NCI-H1048 (cell line): Measurements from ENCODE around the gene PRKCH.

Experiments used
- DNase-seq: peaks from one replicate; lab custom pipeline; 2025; lab: John Stamatoyannopoulos, UW

The PRKCH gene

DNA sequence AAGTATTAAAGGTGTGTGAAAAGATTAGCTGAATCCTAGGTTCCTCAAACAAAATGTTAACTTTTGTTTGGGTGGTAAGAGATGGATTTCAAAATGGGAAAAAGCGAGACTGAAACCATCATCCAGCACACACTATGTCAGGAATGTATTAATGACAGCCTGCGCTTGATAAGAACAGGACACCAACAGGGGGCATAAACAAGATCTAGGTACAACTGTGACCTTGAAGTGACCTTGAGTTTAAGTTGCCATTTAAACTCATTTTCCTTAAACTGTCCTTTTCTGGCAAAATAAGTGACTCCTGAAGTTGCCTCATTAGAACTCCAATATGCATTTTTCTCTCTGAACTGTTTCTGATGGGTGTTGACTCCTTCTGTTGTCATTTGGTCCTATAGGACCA lies 17.1 kb downstream of the PRKCH start:
- DNase-seq: no peak

DNA sequence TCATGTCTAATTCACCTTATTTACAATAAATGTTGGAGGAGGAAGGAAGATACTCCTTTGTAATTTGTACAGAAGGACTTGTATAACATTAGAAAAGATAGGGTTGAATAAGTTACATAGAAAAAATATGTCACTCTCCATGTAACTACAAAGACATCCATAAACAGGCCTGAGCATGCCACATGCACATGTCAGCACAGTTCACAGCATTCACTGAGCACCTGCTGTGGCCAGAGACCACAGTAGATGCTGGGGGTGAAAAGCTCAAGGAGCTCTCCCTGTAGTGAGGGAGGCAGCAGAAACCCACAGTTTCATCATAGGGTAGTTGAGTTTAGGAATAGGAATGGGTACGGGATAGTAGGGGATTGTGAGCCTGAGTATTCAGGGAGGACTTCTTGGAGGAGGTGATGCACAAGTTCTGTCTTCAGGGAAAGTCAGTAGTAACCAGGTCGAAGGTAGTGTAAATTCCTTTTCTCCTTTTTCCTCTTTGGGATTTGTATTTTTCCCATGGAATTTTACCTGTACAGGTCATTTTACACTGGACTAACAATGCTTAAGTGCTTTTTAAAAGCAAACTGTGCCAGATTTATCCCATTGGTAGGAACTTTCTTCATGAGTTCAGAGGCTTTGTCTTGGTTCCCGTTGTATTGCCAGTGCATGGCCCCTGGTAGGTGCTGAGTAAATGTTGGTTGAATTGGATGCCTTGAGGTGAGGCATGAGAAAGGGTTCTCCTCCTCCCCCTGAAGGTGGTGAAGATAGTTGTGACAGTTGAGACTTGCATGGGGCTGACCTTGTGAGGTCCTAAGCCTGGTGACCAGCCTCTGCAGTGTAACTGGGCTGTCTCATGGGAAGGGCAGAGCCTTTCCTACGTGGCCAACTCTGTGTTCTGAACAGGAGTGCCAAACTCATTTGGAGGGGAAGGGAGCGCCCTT lies 20.2 kb downstream of the PRKCH start:
- no peak for DNase-seq

DNA sequence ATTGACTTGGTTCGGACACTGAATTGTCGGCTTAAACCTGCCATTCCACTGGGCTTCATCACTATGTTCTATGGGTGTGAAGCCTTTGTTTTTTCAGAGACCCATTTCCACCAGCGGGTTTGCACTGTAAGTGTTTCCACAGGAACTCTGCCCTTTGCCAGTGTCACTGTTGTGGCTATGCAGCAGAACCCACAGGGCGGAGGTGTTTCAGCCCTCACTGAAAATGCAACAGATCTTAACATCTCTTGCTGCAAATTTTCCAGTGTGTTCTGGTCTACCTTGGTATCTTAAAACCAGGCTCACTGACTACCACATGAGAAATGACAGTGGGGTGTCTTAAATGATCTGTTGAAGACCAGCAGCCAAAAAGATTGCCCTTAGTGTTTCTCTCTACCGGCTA lies 21.1 kb downstream of the PRKCH start:
- DNase-seq: no peak

DNA sequence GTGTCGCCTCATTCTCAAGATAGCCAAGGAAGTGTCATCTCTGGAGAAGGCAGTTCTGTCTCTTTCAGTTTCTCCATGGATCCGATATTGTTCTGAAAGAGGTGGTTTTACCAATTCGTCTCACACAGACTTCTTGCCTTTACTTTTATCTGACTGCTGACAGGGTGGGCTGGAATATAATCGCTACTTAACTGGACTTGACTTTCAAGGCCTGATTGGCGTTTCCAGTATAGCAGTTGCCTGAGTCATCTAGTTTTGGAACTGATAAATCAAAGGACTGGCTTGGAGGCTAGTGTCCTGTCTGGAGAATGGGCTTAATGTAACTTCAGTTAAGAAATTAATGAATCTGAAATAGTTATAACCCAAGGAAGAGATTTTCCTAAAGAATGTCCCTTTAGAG lies 21.6 kb downstream of the PRKCH start:
- no peak for DNase-seq

DNA sequence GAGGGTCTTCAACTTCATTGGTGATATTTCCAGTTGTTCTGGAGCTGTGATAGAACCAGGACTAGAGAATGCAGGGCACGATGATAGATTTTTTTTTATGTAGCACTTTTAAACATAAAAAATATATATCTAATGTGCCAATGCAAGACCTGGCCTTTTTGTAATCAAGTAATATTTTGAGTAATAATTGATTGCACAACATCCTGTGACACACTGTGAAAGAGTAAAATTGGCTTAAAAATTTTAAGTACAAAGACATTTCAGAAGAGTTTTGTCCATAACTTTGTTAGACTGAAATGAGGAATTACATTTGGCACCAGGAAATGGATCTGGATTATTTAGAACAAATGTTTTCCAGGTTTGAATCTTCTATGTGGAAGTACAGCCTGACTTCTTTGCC lies 22.1 kb downstream of the PRKCH start:
- DNase-seq: no peak

DNA sequence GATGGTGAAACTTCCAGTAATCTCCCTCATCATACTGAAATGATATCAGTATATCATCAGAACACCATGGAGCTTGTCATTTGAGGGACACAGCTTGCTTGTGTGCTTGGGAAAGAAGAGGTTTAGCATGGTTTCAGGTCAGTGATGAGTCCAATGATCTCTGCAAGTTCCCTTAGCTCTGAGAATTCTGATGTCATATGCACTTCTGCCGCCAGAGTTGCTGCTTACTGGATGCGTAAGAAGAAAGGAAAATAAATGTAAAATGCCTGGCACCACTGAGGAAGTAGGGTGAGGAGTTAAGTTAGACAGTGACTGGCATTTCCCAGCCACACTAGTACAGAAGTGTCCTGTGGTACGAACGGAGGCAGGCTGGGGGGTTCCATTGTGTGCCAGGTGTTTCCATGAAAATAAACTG lies 22.6 kb downstream of the PRKCH start:
- no peak for DNase-seq

DNA sequence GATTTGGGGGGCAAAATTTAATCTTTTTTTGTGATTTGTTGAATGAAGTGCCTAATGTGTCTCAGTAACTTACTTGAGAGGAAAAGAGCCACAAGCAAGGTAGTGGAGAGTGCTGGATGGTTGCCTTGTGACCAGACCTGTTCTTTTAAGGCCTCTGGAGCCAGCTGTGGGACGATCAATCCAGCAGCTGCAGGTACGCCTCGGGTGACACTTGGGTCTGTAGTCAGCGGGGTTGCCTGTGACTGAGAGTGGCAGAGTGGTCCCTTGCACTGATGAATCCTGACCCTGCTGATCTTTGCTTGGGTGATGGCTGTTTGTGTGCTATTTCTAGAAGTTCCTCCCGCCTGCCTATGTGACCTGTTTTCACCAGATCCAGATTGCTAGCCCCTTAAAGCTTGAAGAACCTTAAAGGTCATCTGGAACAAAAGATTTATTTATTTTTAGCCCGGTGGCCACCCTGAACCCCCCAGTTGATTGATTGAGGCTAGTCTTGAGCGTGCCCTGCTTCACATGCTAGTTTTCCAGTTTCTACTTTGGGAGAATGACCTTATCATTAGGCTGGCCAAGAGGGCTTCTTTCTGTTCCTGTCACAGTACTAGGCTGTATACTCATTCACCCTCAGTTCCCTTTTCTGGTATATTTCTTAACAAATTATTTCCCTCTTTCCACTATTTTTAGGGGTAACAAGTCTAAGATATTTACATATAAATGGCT lies 23.2 kb downstream of the PRKCH start:
- DNase-seq: no peak

DNA sequence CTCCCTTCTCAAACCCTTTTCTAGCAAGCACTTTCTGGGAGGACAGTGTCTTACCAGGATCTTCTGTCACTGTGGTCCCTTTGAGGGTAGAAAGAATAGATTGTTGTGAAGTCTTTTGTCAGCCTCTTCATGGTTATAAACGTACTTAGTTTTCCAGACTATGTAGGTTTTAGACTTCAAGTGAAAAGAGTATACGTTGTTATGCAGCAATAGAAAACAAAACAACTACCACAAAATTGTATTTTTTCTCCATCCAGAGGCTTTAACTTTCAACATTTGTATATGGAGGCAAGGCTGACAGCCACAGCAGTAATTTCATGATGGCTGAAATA lies 23.7 kb downstream of the PRKCH start:
- DNase-seq: no peak

DNA sequence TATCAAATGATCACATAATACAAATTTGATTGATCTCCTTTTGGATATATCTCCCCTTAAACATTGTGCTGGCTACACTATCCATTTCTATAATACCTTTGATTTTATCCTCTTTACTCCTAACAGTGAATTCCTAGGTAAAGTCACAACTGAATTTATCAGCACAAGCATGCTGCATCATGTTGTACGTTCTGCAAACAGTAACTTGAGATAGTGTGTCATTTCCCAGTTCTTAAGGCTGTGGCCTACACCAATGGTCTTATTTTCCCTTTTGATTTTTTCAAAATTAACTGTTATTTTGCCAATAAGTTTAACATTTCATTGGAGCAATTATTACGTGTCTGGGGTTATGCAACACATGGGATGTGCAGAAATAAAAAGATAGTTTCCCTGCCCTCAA lies 24.8 kb downstream of the PRKCH start:
- no peak for DNase-seq

DNA sequence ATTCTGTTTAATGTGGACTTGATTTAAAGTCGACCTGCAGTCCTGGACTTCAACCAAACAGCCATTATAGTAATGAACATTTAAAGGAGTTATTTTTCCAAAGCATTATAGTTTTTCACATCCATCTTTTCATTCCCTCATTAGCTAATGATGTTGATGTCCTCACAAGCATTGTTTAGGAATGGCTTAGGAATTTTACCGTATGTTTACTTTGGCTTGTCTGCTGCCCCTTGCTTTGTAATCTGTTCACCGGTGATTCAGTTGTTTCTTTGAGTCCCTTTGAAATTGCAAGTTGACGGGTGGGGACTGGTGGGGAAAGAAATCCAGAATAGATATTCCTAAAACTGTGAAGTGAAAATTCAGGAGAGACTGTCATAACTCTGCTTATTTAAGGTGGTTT lies 25.4 kb downstream of the PRKCH start:
- no peak for DNase-seq

DNA sequence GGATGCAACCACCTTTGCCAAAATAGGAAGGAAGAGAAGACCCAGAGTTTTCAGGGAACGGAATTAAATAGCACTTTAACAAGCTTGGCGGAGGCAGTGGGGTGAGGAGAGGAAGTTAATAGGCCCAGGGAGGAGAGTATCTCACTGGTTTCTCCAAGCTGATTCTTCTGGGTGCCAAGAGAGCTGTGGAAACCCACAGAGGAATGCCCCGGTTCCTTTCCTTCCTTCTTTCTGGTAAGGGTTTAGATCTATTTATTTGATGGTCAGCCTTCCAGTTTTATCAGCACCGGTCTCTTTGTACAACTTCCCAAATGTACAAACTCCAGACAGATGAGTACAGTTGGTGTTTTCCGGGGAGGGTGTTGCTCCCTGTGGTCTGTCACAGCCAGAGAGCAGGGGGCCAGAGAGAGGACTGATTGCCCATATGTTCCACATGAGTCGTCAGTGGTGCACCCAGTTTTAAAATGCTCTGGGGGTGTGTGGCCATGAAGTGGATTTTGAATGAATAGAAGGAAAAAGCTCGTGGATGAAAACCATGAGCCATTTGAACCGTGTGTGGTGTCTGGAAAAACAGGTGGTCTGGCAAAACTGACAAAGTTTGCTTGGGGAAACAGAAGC lies 26.6 kb downstream of the PRKCH start:
- no peak for DNase-seq

DNA sequence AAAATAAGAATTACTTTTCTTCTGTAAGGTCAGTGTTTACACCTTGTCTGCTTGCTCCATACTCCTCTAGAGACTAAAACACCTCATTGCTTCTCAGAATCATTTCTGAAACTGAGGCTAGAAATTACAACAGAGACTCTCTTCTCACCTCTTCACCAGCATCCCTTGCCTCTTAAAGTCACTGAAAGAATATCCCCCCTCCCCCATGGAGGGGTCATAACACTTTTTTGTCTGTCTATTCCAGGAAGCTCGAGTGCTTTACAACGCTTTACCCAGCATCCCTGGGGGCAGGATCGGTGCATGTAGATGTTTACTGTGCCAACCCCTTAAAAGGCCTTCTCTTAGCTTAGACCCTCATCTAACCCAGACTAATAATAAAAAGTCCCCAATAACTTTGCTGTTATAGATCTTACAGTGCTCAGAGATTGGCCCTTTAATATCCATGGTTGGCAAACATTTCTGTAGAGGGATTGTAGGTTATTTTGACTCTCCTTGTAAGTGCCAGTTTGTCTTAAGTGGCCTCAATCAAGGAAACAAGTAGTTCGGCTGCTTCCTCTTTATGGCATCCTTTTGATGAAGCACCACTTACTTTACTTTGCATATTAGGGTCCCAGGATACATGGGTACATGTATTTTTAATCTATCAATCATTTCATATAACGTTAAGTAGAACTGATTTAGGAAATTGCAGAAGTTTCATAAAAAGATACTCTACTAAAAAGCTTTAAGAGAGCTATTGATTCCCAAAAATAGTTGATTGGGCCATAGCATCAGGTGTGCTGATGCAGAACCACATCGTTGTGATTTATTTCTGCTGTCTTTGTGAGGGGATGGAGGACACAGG lies 29.3 kb downstream of the PRKCH start:
- DNase-seq: no peak

DNA sequence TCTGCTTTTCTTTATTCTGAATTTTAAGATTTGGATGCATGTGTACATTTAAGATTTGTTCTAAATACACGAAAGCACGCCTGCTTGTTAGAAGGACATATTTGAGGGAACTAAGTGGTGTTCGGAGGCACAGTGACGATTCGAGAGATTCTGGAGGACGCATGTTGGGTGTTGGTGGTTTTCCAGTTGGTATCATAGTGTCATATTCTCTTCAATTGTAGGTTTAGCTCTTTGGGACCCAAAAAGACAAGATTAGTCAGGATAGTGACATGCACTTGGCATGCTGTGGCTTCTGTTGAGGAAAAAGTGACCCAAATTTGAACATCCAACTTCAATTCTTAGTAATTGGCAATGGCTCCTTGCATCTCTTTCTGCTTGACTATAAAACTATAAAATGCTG lies 30.1 kb downstream of the PRKCH start:
- DNase-seq: no peak

DNA sequence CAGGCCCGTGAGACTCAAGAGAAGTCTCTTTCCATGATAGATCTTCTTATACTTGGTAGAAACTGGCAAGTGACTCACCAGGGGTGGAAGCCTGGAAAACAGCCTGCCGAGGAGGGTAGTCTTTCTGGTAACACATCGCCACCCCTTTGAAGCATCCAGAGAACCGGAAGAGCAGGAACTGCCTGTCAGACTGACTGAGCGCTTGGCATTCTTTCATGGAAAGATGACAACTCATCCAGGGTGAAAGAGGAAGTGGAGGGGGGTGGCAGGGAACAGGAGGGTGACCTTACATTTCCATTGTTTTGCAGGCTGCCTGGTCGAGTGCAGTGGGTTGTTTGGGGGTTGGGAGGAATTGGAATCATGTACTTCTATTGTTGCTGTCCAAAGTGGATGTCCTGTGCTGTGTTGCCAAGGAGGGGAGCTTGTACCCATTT lies 34.5 kb downstream of the PRKCH start:
- DNase-seq: no peak

DNA sequence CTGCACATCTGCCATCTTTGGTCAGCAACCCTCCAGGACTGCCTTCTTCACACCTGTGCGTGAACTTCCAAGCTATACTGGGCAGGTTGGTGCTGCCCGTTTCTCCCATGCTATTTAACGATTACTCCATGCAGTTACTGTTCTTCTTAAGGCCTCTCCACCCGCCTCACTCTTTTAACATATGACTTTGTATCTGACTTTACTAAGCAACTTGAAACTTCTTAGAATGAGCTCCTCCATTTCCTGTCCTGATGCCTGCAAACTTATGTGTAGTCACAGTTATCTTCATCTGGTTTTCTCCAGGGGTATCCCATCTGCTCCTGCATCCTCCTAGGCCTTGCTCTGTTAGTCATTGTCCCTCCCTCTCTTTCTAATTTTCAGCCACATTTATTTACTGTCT lies 35.7 kb downstream of the PRKCH start:
- DNase-seq: no peak

DNA sequence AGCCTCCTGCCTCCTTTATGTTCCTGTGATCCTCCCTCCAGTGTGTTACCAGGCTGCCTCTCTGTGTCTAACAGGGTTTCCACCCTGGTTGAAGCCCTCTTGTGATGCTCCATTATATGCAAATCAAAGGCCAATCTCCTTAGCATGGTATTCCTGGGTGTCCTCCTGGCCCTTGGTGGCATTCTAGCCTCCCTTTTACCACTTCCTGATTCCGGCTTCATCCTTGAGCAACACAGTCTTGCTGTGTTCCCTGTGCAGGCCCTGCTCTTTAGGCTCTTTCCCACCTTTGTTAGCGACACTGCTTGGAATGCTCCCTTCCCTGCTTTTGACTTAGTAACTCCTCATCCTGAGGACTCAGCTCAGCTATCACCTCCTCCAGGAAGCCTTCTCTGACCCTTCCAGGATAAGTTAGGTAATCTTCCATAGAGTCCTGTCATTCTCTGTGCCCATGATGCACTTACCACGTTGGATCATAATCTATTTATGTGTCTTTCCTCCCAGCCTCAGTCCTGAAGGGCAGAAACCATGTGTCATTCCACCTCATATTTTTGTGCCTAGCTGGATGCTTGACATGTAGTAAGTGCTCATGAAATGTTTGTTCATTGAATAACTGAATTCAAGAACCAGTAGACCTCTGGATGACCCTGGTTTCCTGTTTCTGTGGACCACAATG lies 37.3 kb downstream of the PRKCH start:
- DNase-seq: no peak

DNA sequence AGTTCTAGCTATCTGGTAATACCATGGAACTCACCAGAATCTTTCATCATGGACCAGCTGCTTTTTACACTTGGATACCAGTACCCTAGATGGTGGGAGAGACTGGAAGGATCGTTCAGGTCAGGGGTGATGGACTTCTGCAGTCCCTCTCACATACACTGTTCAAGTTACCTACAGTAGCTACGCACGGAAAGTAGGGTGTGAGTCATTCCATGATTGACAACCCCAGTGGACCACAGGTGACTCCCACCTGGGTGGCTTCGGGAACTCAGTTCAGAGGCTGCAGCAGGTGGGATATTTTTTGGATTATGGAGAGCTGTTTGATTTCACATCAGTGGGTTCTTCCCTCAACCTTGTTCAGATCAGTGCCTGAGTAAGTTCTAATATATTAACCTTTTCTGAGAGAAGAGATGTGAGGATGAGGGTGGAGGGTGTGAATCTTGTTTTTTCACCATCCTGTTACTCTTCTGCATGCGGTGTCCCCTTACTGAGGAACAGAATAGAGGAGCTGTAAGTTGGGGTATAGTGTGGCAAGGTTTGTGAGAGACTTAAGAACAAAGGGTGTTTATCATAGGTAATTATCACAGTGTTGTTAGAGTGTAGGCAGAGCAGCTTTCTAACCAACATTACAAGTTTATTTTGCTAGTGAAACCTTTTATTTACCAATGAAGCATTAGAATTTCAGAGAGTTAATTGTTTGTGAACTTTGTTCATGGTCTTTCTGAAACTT lies 39.6 kb downstream of the PRKCH start:
- no peak for DNase-seq

DNA sequence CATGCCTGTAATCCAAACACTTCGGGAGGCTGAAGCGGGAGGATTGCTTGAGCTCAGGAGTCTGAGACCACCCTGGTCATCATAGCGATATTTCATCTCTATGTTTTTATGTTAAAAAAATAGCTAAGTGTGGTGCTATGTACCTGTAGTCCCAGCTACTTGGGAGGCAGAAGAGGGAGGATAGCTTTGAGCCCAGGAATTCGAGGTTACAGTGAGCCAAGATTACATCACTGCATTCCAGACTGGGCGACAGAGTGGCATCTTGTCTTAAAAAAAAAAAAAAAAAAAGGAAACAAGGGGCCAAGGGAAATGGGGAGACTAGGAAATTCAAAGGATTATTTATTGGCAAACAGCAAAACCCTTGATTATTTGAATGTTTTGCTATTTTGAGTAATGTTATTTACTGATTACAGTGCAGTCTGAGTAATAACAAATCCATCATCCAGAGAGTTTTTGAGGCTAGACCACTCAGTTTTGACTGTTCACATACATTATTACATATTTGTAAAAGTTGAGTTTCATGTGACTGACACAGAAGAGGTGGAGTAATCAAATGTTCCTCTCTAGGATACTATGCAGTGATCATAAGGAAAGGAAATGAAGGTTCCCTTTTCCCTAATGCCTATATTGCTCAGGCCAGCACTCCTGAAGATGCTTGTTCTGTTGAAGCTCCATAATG lies 40.8 kb downstream of the PRKCH start:
- DNase-seq: no peak

DNA sequence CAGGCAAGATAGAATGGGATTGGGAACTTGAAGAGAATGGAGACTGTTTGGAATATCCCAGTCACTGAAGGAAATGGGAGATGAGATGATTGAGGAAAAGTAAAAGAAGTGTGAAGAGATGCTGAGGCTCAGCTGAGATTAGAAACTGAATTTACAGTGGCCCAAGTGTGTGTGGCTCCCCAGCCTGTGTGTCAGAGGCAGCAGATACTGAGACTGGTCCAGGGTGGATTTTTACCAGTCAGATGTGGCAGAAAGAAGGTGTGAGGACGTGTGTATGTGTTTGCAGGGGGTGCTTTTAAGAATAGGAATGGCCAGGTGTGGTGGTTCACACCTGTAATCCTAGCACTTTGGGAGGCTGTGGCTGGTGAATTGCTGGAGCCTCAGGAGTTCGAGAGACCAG lies 42.9 kb downstream of the PRKCH start:
- DNase-seq: no peak

DNA sequence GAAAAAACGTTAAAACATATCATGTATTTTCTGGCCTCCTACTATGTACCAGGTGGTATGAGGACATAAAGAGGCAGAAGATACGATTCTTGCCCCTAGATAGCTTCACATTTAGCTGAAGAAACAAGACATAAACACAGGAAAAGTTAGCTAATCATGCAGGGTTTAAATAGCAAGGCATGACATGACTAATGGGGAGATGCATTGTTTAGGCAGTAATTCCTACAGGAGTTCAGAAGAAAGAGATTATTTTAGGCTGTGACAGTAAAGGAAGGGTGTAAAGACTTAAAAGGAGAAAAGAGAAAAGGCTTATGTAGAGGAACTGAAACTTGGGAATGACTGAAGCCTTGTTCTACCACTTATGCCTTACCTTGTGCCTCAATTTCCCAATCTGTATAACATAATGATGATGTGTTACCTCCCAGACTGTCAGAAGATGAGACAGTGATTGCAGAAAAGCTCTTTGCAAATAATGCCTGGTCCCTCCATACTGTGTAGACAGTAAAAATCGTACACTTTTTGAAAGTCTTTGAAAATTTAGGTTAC lies 44.4 kb downstream of the PRKCH start:
- no peak for DNase-seq
